NCI-H2029 (cell line): ENCODE measurements around the gene RRAS.
A peak's percentile ranks its signal among the peaks of the same experiment; 100 is the strongest.

Source experiments
- DNase-seq: peaks from one replicate; lab custom pipeline; 2025; lab: John Stamatoyannopoulos, UW

RRAS gene

DNA sequence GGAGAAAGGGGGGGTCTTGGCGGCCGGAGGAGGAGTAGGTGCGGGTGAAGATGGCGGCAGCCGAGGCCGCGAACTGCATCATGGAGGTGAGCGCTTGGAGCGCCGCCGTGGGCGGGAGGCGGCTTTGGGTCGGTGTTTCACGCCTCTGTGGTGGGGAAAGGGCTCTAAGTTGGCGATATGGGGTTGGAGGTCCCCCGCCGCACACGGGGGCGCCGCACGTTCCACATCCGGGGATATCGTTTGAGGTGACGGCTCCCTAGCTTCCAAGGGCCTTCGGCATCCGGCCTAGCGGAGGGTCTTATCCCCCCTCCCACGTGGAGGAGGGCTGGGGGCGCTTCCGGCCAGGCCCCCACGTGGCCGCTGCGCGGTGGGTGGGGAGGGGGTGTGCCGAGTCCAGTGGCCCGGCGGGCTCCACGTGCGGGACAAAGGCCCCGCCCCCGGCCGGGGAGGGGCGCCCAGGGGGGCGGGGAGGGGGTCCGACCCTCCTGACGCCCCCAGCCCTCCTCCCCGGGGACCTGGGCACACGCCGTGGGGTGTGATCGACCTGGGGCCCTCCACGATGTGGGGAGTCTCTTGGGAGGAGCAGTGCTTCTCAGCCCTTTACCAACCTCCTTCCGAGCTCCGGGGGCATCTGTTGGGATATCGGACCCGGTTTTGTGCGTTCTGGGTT, 37.4 kb upstream of the RRAS start, which contains the start of gene PRMT1:
TSS of gene PRMT1 (plus strand) at position 41 of the 670 bp plus-strand sequence. CDS start at position 51, 10 bp downstream.
- no peak for DNase-seq

DNA sequence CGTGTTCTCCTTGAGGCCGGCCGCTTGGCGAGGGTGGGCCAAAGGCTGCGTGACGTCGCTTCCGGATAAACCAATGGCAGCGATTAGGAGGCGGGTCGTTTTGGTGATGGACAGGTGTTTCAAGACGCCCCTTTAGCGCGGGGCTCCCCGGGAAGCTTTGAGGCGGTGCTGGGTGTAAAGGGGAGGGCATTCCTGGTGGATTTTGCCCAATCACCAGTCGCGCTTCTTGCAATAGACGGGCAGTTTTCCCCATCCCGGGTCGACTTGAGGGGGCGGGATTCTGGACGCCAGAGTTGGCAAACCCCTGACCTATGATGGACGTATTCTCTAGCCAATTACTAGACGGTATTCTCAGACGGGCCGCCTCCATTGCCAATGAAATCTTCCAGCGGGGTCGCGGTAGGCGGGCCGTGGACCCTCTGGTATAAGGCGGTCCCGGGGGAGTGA, 36.9 kb upstream of the RRAS start:
- DNase-seq: peak; percentile 99

DNA sequence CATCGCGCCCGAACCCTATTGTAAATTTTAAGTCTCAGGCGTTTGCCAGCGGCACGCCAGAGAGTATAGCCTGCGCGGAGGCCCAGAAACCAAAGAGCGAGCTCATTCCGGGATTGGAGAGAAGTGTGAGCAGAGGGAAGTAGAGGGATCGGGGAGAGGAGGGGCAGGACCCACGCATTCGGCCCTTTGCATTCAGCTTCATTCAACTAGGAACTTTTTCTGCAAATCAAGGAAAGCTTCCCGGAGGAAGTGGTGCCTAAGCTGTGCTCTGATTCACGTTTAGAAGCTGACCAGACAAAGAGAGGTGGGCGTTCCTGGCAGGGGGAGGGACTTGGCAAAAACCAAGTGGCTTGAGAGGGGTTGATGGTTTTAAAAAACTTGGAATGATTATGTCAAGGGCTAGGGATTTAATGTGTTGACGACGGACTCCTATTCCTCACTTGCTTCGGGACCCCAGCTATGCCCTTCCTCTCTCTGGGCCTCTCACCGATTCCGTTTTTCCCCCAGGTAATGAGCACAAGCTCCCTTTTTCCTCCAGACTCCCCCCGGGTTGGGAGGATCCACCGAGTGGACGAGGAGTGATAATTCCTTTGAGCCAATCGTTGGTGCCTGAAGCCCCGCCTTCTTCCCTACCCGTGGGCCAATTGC, 36.3 kb upstream of the RRAS start:
- DNase-seq: peak; percentile 91

DNA sequence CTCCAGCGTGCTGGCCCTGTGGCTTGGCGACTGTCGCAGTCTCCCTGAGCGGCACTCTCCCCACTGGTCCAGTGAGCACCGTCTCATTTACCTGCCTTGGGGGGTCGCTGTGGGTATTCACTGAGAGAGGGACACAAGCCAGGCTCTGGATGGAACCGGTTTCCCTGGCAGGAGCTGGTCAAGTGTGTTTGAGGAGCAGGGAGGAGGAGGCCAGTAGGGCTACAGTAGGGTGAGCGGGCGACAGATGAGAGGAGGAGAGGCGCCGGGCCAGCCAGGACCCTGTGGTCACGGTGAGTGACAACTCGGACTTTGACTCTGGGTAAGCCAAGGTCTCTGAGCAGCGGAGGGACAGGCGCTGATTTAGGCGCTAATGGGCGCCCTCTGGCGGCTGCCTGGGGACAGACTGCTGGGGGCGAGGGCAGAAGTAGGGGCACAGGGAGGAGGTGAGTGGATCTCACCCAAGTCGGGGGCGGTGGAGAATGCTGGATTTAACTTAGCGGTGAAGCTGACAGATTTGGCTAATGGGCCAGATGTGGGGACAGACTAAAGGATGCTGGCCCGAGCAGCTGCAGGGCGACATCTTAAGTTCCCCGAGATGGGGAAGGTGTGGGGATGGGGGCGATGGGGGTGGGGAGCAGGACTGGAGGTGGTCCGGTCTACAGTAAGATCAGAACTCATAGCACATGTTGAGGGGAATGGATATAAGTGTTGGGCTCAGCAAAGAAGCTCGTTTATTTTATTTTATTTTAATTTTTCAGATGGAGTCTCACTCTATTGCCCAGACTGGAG, 32.4 kb upstream of the RRAS start:
- peak; percentile 63 for DNase-seq

GRCh38 chr19:49669516-49669915, 29.6 kb upstream of the RRAS start:
- DNase-seq: no peak

- DNase-seq: no peak
Observed at GRCh38 chr19:49667473-49667872, 27.5 kb upstream of the RRAS start.

- DNase-seq: no peak
Observed at GRCh38 chr19:49666120-49666444, 26.1 kb upstream of the RRAS start.

DNA sequence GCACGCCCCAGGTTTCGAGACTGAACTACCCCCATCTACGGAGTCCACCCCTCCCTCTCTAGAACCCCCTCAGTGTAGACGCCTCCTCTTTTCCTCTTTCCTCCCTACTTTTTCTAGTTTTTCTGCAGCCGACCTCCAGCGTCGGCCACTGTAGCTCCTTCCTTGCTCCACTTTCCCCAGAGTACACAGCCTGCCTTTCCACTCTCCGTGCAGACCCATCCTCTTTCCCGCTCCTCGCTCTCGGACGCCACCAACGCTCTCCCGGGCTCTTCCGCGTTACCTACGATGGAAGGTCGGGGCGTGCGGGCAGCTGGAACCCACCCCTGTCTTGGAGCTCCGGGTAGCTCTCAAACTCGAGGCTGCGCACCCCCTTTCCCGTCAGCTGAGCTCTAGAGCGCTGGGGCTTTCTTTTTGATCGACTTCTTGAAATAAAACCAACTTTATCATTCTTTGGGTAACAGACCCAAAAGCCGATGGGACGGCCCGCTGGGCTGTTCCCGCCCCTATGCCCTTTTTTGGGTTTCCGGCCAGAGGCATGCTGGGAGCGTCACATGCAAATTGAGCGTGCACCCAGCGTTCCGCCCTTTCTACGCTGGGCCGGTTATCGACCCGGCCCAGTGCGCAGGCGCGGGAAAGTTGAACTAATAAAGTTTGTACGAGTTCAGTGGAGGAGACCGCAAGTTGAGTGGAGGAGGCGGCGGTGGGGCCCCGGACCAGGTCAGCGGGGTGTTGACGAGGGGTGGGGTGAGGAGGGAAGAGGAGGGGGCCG, 25.6 kb upstream of the RRAS start, which contains the start of the genes BCL2L12 and IRF3:
TSS of gene BCL2L12 (plus strand) at position 583 of the 769 bp plus-strand sequence. CDS start 760 bp downstream, outside the sequence.
TSS of gene IRF3 (minus strand) at position 507 of the 769 bp plus-strand sequence. CDS start 1,019 bp downstream, outside the sequence.
- peak; percentile 89 for DNase-seq

DNA sequence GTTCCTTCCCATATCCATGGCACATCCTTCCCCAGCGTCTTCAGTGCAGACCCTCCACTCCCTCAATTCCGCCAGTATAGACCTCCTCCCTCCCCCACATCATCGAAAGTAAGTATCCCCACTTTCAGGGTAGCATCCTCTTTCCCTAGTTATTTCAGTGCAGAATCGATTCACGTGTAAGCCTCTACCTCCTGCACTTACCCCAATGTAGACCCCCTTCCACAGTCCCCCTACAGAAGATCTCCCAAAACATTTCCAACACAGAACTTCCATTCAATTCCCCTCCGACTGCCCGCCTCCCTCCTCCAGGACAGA, 25.1 kb upstream of the RRAS start:
- DNase-seq: no peak

DNA sequence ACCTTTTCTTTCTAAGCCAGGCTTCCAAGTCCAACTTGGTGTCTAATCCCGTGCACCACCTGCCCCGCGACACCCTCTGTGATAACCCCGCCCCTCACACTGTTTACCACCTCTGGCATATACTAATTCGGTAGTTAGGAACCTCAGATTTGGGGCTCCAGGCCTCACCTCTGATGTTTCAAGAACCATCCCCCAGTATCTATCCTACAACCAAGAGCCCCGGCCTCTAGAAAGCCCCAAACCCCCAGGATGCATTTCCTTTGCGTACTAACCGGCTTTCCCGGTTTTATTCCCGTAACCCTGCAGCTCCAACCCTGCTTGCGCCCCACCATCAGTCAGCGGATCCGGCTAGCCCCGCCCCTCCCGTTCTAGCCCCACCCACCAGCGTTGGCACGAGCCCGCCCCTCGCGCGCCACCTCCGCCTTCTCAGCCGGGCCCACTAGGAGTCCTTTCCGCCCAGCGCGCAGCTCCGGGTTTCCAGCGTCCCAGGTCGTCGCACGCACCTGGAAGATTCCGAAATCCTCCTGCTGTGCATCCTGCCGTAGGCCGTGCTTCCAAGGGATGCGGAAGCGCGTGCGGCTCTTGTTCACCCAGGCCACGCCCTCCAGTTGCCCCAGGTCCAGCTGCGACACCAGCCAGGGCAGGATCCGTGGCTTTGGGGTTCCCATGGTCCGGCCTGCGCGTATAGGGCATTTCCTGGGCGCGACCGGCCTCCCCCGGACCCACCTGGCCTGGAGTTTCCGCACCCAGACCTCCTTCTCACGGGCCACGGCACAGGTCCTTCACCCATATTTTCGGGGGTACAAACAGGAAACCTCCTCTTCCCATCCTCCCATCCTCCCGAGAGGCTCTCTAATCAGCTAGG, 24.5 kb upstream of the RRAS start:
- DNase-seq: peak; percentile 91

GRCh38 chr19:49663224-49663623, 23.3 kb upstream of the RRAS start:
- DNase-seq: no peak

DNA sequence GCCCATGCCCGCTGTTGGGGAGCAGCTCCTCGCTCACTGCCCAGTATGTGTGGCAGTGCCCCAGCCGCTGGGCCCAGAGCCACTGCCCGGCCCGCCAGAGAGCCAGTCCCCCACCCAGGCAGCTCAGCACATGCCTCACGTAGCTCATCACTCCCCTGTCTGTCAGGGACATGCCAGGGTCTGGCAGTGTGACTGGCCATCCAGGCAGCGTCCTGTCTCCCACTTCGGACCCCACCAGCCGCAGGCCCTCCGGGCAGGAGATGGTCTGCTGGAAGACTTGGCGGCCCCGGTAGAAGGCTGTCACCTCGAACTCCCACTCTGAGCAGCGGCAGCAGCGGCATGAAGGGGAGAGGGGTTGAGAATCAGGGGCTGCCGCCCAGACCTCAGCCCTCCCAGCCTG, 22.1 kb upstream of the RRAS start:
- no peak for DNase-seq

DNA sequence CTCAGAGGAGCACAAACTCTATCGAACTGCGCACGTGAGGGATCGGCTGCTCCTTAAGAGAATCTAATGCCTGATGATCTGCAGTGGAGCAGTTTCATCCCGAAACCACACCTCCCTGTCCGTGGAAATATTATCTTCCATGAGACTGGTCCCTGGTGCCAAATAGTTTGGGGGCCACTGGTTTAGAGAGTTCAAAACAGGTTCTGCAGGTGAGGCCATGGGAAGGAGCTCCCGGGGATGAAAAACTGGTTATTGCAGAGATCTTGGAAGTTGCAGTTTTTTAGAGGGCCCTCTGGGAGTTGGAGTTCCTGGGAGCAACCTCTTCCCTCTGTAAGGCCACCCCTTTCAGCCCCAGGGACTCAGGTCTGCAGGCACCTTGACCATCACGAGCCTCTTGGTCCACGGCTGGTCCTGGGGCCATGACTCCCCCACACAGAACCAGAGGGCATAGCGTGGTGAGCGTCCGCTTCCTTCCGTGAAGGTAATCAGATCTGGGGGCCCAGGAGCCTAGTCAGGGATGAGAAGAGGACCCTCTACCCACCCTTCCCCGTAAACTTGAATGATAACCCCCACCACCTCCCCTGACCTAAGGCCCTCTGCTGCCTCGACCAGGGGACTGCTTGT, 20.5 kb upstream of the RRAS start:
- DNase-seq: no peak

- no peak for DNase-seq
Observed at GRCh38 chr19:49658566-49659442, 18.9 kb upstream of the RRAS start.

GRCh38 chr19:49658139-49658517, 18.2 kb upstream of the RRAS start:
- no peak for DNase-seq

- no peak for DNase-seq
Observed at GRCh38 chr19:49657493-49658138, 17.7 kb upstream of the RRAS start.

DNA sequence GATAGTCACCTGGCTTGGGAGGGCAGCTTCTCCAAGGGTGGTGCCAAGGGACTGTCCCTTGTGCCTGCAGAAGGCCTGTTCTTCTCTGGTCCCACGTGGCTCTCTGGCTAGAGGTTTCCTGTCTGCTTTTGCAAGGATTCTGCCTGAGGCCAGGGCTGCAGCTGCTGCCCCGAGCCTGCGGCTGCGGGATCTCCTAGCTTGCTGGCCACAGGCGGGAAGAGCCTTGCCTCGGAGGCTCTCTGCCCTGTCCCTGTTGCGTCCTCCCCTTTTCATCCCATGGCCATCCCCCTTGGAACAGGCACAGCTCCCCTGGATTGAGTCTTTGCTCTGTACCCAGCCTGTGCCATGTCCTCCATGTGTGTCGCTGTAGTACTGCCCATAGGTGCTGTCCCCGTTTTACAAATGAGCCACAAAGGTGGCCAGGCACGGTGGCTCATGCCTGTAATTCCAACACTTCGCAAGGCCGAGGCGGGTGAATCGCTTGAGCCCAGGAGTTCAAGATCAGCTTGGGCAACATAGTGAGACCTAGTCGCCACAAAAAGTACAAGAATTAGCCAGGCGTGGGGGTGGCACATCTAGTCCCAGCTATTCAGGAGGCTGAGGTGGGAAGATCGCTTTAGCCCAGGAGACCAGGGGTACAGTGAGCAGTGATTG, 16.6 kb upstream of the RRAS start:
- no peak for DNase-seq

DNA sequence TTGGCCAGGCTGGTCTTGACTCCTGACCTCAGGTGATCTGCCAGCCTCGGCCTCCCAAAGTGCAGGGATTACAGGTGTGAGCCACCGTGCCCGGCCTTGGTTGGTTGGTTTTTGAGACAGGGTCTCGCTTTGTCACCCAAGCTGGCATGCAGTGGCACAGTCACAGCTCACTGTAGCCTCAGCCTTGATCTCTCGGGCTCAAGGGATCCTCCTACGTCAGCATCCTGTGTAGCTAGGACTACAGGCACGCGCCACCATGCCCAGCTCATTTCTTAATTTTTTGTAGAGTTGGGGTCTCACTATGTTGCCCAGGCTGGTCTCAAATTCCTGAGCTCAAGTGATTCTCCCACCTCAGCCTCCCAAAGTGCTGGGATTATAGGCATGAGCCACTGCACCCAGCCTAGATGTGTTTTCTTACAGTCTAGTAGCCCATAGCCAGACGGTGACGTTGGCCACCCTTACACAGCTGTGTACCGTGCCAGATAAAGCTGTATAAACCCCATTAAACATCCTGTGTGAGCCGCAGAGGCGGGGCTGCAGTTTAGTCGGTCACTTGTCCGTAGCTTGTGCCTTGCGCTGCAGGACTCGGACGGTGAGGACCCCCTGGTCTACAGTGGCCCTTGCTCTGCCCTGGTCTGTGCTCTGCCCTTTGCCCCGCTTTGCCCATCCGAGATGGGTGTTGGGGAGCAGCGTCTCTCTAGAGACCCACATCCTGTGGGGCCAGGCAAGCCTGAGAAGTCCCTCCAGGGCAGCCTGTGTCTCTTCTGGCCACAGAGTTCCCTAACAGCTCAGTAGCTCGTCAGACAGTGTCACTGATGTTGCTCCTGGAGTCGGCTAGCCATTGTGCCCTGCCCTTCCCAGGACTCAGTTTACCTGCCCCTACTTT, 15.9 kb upstream of the RRAS start:
- DNase-seq: no peak
